GM19438 (cell line): Measurements from ENCODE around the gene LOC101059915.

ENCODE experiments used
- ATAC-seq: cut with Tn5 transposase; IDR thresholded peaks from one replicate; pipeline ENCODE4 v1.9.1; 2021; ENCODE audit warnings: low read depth; ENCODE audit not compliant: unreplicated experiment

The LOC101059915 gene

GRCh38 chrX:71667328-71668247 is at the start of gene LOC101059915:
Gene LOC101059915, plus strand, starts transcription at chrX:71667546.
- ATAC-seq, result no peak

GRCh38 chrX:71617742-71618141 is 49.6 kb upstream of the LOC101059915 start:
- ATAC-seq, result no peak

GRCh38 chrX:71618303-71618721 is 49.0 kb upstream of the LOC101059915 start, which contains the start of gene CXCR3:
Gene CXCR3, minus strand, starts transcription at chrX:71618511. Its CDS starts 62 bp downstream, at chrX:71618449.
- peak; percentile 64 for ATAC-seq

GRCh38 chrX:71618787-71619186 is 48.6 kb upstream of the LOC101059915 start:
- no peak for ATAC-seq

- ATAC-seq, result no peak
Measured at GRCh38 chrX:71619193-71619592, 48.2 kb upstream of the LOC101059915 start.

- no peak for ATAC-seq
Measured at GRCh38 chrX:71619986-71620385, 47.4 kb upstream of the LOC101059915 start.

GRCh38 chrX:71621603-71622002 is 45.7 kb upstream of the LOC101059915 start:
- ATAC-seq, result no peak

GRCh38 chrX:71622032-71622575 is 45.2 kb upstream of the LOC101059915 start:
- no peak for ATAC-seq

GRCh38 chrX:71622576-71623450 is 44.5 kb upstream of the LOC101059915 start:
- peak; percentile 47 for ATAC-seq

GRCh38 chrX:71623714-71624113 is 43.6 kb upstream of the LOC101059915 start:
- ATAC-seq, result no peak

GRCh38 chrX:71625471-71625870 is 41.9 kb upstream of the LOC101059915 start:
- no peak for ATAC-seq

- ATAC-seq, result no peak
Measured at GRCh38 chrX:71626576-71626975, 40.8 kb upstream of the LOC101059915 start.

GRCh38 chrX:71627588-71628404 is 39.5 kb upstream of the LOC101059915 start:
- ATAC-seq, result no peak

- ATAC-seq, result peak; percentile 75
Measured at GRCh38 chrX:71629467-71629866, 37.9 kb upstream of the LOC101059915 start.

- ATAC-seq, result peak; percentile 43
Measured at GRCh38 chrX:71632923-71633657, 34.3 kb upstream of the LOC101059915 start.

GRCh38 chrX:71634366-71634765 is 33.0 kb upstream of the LOC101059915 start:
- ATAC-seq, result no peak

GRCh38 chrX:71636438-71637252 is 30.7 kb upstream of the LOC101059915 start:
- no peak for ATAC-seq

GRCh38 chrX:71637253-71637618 is 30.1 kb upstream of the LOC101059915 start:
- ATAC-seq, result no peak

- ATAC-seq, result no peak
Measured at GRCh38 chrX:71637848-71638247, 29.5 kb upstream of the LOC101059915 start.
